Muscle layer of duodenum (tissue), 2 donors: ENCODE data around the gene C1GALT1.
A peak's percentile ranks its signal among the peaks of the same experiment; 100 is the strongest.
"Not testable (repeated sequence)": the region's sequence is repeated elsewhere in the genome, so short reads cannot be mapped to it uniquely, and the experiment has no call there.

ENCODE experiments used
- H3K27ac ChIP-seq: one replicate; pipeline ENCODE4 v1.7.0; 2013; ENCODE audit warnings: mild to moderate bottlenecking, low read length
- H3K27me3 ChIP-seq: one replicate; pipeline ENCODE4 v1.7.0; 2013; ENCODE audit warnings: low read depth, mild to moderate bottlenecking, control low read depth, low read length
- H3K36me3 ChIP-seq, 2 donors: one replicate each; pipeline ENCODE4 v1.7.0; 2013; ENCODE audit warnings: low read length in 2 of 2, control low read depth in 1 of 2, mild to moderate bottlenecking in 1 of 2; ENCODE audit not compliant: insufficient read depth in 2 of 2, control insufficient read depth in 1 of 2
- H3K4me1 ChIP-seq, 2 donors: one replicate each; pipeline ENCODE4 v1.7.0; 2013; ENCODE audit warnings: low read length in 2 of 2, mild to moderate bottlenecking in 2 of 2, control low read depth in 1 of 2, moderate library complexity in 1 of 2; ENCODE audit not compliant: insufficient read depth in 2 of 2, control insufficient read depth in 1 of 2
- H3K4me3 ChIP-seq, 2 donors: one replicate each; pipeline ENCODE4 v1.7.0; 2013; ENCODE audit warnings: low read length in 2 of 2, low read depth in 1 of 2, mild to moderate bottlenecking in 1 of 2
- H3K9me3 ChIP-seq, 2 donors: one replicate each; pipeline ENCODE4 v1.7.0; 2013; ENCODE audit warnings: low read length in 2 of 2, control low read depth in 1 of 2, mild to moderate bottlenecking in 1 of 2; ENCODE audit not compliant: control insufficient read depth in 1 of 2
- donor health status: healthy.

C1GALT1 gene

GRCh38 chr7:7242899-7243298, 60.6 kb downstream of the C1GALT1 start:
- H3K36me3 ChIP-seq = peaks cover 7% of the 10 kb centered on the region in 2 donors
- H3K9me3 ChIP-seq = no peaks in the 10 kb centered on the region
- H3K4me1 ChIP-seq = peaks cover 0 to 3% of the 10 kb centered on the region in 2 donors
- no peaks in the 10 kb centered on the region for H3K27me3 ChIP-seq
- H3K4me3 ChIP-seq = no peak overlapping the region
- no peak overlapping the region for H3K27ac ChIP-seq

GRCh38 chr7:7245233-7245632, 62.9 kb downstream of the C1GALT1 start:
- H3K27me3 ChIP-seq, H3K4me3 ChIP-seq, H3K4me1 ChIP-seq, H3K9me3 ChIP-seq, H3K36me3 ChIP-seq, H3K27ac ChIP-seq: not testable (repeated sequence)

DNA sequence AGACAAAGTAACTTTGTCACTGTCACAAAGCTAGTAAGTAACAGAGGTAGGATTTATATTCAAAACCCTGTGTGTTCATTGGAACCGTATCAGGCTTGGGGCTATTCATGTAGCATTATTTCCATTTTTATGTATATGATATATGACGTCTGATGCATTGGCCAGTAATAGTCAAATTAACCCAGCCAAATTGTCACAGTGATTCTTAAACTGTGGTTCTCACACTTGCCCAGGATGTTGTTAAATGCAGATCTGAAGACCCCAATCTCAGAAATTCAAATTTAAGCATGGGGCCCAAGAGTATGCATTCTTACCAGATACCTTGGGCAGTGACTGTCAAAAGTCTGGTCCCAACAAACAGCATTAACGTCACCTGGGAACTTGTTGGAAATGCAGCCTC, 63.9 kb downstream of the C1GALT1 start:
- H3K4me3 ChIP-seq = no peak overlapping the region
- peaks cover 0 to 7% of the 10 kb centered on the region in 2 donors for H3K36me3 ChIP-seq
- no peak overlapping the region for H3K27ac ChIP-seq
- H3K9me3 ChIP-seq = no peaks in the 10 kb centered on the region
- peaks cover 0 to 3% of the 10 kb centered on the region in 2 donors for H3K4me1 ChIP-seq
- no peaks in the 10 kb centered on the region for H3K27me3 ChIP-seq

GRCh38 chr7:7247658-7248057, 65.3 kb downstream of the C1GALT1 start:
- Histone ChIP-seq H3K4me1 (peaks cover 0 to 3% of the 10 kb centered on the region in 2 donors), H3K9me3 (no peaks in the 10 kb centered on the region), H3K4me3 (peak overlapping the region in 1 of 2 donors; percentile 38), H3K27me3 (no peaks in the 10 kb centered on the region), H3K36me3 (peaks cover 0 to 7% of the 10 kb centered on the region in 2 donors), H3K27ac (no peak overlapping the region)

- Histone ChIP-seq H3K27ac (no peak overlapping the region), H3K36me3 (peaks cover 0 to 4% of the 10 kb centered on the region in 2 donors), H3K4me1 (no peaks in the 10 kb centered on the region)
Measured at GRCh38 chr7:7249814-7250213, 67.5 kb downstream of the C1GALT1 start.

GRCh38 chr7:7251742-7252141, 69.4 kb downstream of the C1GALT1 start:
- Histone ChIP-seq H3K27ac (no peak overlapping the region), H3K4me3 (no peak overlapping the region), H3K27me3 (no peaks in the 10 kb centered on the region), H3K36me3 (no peaks in the 10 kb centered on the region), H3K4me1 (peaks cover 0 to 3% of the 10 kb centered on the region in 2 donors), H3K9me3 (no peaks in the 10 kb centered on the region)

More at GRCh38 chr7:7249814-7250213, 67.5 kb downstream of the C1GALT1 start:
- no peak overlapping the region for H3K4me3 ChIP-seq
- no peaks in the 10 kb centered on the region for H3K9me3 ChIP-seq
- no peaks in the 10 kb centered on the region for H3K27me3 ChIP-seq

GRCh38 chr7:7254319-7254718, 72.0 kb downstream of the C1GALT1 start:
- no peak overlapping the region for H3K4me3 ChIP-seq
- no peaks in the 10 kb centered on the region for H3K27me3 ChIP-seq
- H3K27ac ChIP-seq = no peak overlapping the region
- no peaks in the 10 kb centered on the region for H3K9me3 ChIP-seq
- peaks cover 0 to 4% of the 10 kb centered on the region in 2 donors for H3K4me1 ChIP-seq
- no peaks in the 10 kb centered on the region for H3K36me3 ChIP-seq

- Histone ChIP-seq H3K27me3 (no peaks in the 10 kb centered on the region), H3K4me1 (peaks cover 0 to 4% of the 10 kb centered on the region in 2 donors), H3K36me3 (no peaks in the 10 kb centered on the region), H3K27ac (no peak overlapping the region), H3K9me3 (no peaks in the 10 kb centered on the region), H3K4me3 (no peak overlapping the region)
Measured at GRCh38 chr7:7254908-7255307, 72.6 kb downstream of the C1GALT1 start.

- Histone ChIP-seq H3K27me3 (no peaks in the 10 kb centered on the region), H3K36me3 (no peaks in the 10 kb centered on the region), H3K4me1 (peaks cover 0 to 4% of the 10 kb centered on the region in 2 donors), H3K27ac (no peak overlapping the region), H3K4me3 (no peak overlapping the region), H3K9me3 (no peaks in the 10 kb centered on the region)
Measured at GRCh38 chr7:7256731-7257274, 74.5 kb downstream of the C1GALT1 start.

DNA sequence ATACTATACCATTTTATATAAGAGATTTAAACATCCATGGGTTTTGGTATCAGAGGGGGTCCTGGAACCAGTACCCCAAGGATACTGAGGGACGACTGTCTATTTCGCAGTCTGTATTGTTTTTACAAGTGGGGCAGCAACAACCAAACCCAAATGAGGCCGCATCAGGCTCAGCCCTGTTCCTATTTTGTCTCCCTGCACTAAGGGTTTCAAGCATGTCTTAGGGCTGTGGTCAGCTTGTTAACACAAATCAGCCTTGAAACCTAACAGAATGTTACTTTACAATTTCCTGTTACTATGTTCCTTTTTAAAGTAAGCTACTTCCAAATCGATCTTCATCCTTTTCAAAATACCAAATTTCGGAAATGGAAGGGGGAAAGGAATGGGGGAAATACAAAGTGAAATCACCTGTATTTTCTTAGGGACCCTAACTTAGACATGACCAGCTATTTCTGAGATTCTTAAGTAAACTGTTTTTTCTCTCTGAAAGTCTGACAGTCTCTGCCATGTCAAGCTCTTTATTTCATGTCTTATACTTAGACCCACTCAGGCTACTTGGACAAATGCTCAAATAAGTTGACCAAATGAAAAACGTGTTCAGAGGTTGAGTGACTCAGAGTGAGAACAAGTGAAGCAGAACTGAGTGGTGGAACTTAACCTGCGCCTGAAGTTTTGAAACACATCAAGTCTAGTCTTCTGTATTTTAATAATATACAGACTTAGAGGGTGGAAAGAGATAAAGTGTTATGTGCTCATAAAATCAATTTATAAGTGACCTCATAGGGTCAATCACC, 75.8 kb downstream of the C1GALT1 start:
- Histone ChIP-seq H3K36me3 (no peaks in the 10 kb centered on the region), H3K4me3 (no peak overlapping the region), H3K27ac (peak overlapping the region; percentile 32), H3K4me1 (peaks cover 0 to 4% of the 10 kb centered on the region in 2 donors), H3K9me3 (no peaks in the 10 kb centered on the region), H3K27me3 (no peaks in the 10 kb centered on the region)

- Histone ChIP-seq H3K4me3 (no peak overlapping the region), H3K36me3 (no peaks in the 10 kb centered on the region), H3K4me1 (peaks cover 0 to under 1% of the 10 kb centered on the region in 2 donors), H3K27me3 (no peaks in the 10 kb centered on the region), H3K9me3 (no peaks in the 10 kb centered on the region), H3K27ac (no peak overlapping the region)
Measured at GRCh38 chr7:7261863-7262262, 79.5 kb downstream of the C1GALT1 start.
